AG04450 (cell line): ENCODE data around the gene ATXN7L2. TPM values are rescaled to one million over a fixed set of nuclear protein-coding genes. Genes with fewer than 3 reads are reported as not detected.

ENCODE experiments used
- CTCF ChIA-PET: fragments of 300-600, 350-600 bp; formaldehyde crosslinking; extraction: SDS; loops from one replicate; lab custom pipeline; 2022; ENCODE audit warnings: antibody characterized with exemption, inconsistent platforms; lab: Charles Lee
- POLR2A ChIA-PET: fragments of 350-600 bp; formaldehyde crosslinking; extraction: SDS; loops from one replicate; lab custom pipeline; 2021; ENCODE audit warnings: antibody characterized with exemption, inconsistent platforms; lab: Yijun Ruan, JAX
- DNase-seq: peaks from one replicate; pipeline ENCODE4 v3.0.0-alpha.2; 2011; ENCODE audit warnings: low read depth, low spot score
- H3K27ac ChIP-seq: one replicate; pipeline ENCODE4 v1.5.1; 2012; ENCODE audit warnings: low read depth, low read length, control low read depth
- H3K27me3 ChIP-seq: one replicate; pipeline ENCODE4 v1.6.0; 2012; ENCODE audit warnings: low read length; ENCODE audit not compliant: control insufficient read depth, insufficient read depth
- H3K4me3 ChIP-seq: 2 replicates; pipeline ENCODE4 v1.5.1; 2011; ENCODE audit warnings: mild to moderate bottlenecking, low read depth, low read length, control low read depth
- H3K9me3 ChIP-seq: 2 replicates; pipeline ENCODE4 v1.5.1; 2012; ENCODE audit warnings: low read length; ENCODE audit not compliant: control insufficient read depth, insufficient read depth
- polyA plus RNA-seq: library from polyadenylated mRNA; depleted of rRNA; stranded (reverse); fragments of >200 nt; gene quantifications from 2 replicates; pipeline ENCODE4 v1.2.3, GENCODE V29; 2011
- TF ChIP-seq, protein P1 (sequence below): IDR thresholded peaks from 2 replicates; pipeline ENCODE4 v1.5.1; 2011; ENCODE audit warnings: low read depth, low read length, control low read depth, inconsistent platforms

ATXN7L2 gene
- polyA plus RNA-seq, 1 experiment: 1.5 TPM

DNA sequence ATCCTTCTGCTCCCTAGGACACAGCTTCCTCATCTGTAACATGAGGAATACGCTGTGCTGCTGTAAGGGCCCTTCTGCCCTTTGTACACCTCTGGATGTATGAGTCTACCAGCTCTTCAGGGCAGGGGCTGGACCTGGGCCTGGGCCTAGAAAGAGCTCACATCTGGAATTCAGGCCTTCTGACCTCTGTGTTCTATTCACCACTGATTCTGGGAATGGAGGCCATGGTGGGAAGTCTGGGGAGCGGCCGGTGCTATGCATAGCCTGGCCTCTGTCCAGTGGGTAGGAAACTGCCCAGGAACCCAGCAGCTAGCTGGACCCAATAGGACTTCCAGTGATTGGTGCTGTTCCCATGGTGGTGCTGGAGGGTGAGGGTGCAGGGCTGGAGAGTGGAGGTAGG, 45.0 kb downstream of the ATXN7L2 start:
- H3K9me3 ChIP-seq: no peaks in the 10 kb centered on the region
- H3K4me3 ChIP-seq: no peak overlapping the region
- TF ChIP-seq, protein P1, sequence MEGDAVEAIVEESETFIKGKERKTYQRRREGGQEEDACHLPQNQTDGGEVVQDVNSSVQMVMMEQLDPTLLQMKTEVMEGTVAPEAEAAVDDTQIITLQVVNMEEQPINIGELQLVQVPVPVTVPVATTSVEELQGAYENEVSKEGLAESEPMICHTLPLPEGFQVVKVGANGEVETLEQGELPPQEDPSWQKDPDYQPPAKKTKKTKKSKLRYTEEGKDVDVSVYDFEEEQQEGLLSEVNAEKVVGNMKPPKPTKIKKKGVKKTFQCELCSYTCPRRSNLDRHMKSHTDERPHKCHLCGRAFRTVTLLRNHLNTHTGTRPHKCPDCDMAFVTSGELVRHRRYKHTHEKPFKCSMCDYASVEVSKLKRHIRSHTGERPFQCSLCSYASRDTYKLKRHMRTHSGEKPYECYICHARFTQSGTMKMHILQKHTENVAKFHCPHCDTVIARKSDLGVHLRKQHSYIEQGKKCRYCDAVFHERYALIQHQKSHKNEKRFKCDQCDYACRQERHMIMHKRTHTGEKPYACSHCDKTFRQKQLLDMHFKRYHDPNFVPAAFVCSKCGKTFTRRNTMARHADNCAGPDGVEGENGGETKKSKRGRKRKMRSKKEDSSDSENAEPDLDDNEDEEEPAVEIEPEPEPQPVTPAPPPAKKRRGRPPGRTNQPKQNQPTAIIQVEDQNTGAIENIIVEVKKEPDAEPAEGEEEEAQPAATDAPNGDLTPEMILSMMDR: no peak
- no peak for DNase-seq
- H3K27ac ChIP-seq: no peak overlapping the region
- POLR2A ChIA-PET: no interaction called here
- peaks cover 19% of the 10 kb centered on the region for H3K27me3 ChIP-seq
- CTCF ChIA-PET: interaction anchor here (1.5 to 17.0 kb wide), 3 partner anchors 17 to 111 kb away, joined by 4 to 1351 read pairs (median 10); partner anchors contain the start of genes AMIGO1, ATXN7L2 and CYB561D1

DNA sequence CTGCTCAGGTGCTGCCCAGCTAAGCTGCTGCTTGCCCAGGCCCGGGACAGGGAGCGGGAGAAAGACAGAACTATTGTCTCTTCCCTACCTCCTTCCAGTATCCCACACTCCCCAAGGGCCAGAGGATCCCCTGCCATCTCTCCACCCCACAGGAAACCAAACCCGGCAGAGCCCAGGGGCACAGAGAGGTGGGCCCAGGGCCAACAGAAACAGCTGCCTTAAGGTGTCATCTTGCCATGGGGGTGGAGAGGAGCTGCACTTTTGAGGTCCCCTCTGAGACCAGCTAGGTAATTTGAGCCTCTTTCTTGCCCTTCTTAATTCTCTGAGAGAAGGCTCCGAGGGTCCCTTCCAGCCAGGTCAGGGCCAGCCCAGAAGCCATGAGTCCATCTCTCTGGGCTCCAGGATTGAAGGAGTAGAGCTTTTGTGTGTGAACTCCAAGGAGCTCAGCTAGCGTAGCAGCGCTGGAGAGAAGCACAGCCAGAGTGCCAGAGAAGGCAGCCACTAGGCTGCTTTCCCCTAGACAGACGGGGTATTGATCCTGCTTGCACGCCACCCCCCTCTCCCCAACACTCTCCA, 46.3 kb downstream of the ATXN7L2 start:
- ChIA-PET CTCF (interaction anchor here (1.1 to 17.0 kb wide), 3 partner anchors 16 to 265 kb away, joined by 3 to 1351 read pairs (median 10); partner anchors contain the start of genes AMIGO1, ATXN7L2 and CYB561D1), POLR2A (interaction anchor here (1.6 kb wide), 1 partner anchor 40 kb away, joined by 4 read pairs; no protein-coding TSS in a partner anchor)
- H3K9me3 ChIP-seq: no peaks in the 10 kb centered on the region
- TF ChIP-seq, protein P1: no peak
- H3K27me3 ChIP-seq: peaks cover 15% of the 10 kb centered on the region
- H3K4me3 ChIP-seq: no peak overlapping the region
- DNase-seq: no peak
- H3K27ac ChIP-seq: no peak overlapping the region

DNA sequence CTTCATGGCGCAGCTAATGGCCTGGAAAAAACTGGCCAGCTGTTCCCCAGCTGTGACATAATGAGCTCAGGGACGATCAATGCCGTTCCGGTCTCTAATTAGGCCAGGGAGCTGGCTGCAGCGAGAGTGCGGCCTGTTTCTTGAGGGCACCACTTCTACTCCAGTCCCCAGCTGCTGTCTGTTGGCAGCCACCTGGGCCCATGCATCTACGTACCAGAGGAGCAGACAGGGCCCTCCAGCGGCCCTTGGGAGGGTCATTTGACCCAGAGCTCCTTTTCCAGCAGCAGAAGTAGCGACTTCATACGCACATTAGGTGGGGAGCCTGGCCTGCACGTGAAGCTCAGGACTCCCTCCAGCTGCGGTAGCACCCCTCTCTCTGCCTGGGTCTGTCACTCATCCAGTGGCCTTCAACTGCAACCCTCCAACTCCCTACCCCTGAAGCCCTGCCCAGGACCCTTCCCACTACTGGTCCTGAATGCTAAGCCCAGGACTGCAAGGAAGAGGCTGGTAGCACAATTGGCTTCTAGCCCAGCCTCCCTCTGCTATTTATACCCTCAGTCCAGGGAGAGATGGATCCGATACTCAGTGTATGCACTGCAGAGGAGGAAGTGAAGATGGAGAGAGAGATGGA, 46.9 kb downstream of the ATXN7L2 start:
- ChIA-PET POLR2A (interaction anchor here (1.6 kb wide), 1 partner anchor 40 kb away, joined by 4 read pairs; no protein-coding TSS in a partner anchor), CTCF (interaction anchor here (1.1 to 17.0 kb wide), 3 partner anchors 15 to 266 kb away, joined by 3 to 1351 read pairs (median 10); partner anchors contain the start of genes AMIGO1, ATXN7L2 and CYB561D1)
- Histone ChIP-seq H3K27ac (no peak overlapping the region), H3K4me3 (no peak overlapping the region), H3K9me3 (no peaks in the 10 kb centered on the region), H3K27me3 (peaks cover 14% of the 10 kb centered on the region)
- TF ChIP-seq, protein P1: no peak
- DNase-seq: no peak

DNA sequence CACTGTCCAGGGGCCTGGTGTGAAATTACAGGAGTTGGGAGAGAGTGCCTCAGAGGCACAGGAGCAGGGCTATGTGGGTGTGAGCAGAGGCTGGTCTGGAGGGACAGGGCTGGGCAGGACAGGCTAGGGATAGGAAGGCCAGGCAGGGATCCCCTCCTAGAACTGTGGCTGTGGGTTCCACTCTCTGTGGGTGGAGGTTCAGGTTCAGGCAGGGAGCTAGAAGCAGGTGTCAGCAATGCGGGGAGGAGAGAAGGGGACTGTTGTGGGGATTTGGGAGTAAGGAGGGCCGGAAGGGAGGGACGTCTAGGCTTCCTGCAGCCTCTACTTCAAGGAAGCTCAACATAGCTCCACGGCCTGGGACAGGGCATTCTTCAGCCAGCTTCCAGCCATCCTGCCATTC, 47.7 kb downstream of the ATXN7L2 start:
- no peaks in the 10 kb centered on the region for H3K9me3 ChIP-seq
- TF ChIP-seq, protein P1: no peak
- peaks cover 8% of the 10 kb centered on the region for H3K27me3 ChIP-seq
- no peak overlapping the region for H3K4me3 ChIP-seq
- DNase-seq: no peak
- peak overlapping the region; percentile 2 for H3K27ac ChIP-seq
- CTCF ChIA-PET: interaction anchor here (0.6 to 17.0 kb wide), 36 partner anchors 8 to 389 kb away, joined by 3 to 1351 read pairs (median 6); partner anchors contain the start of genes AMIGO1, ATXN7L2, CYB561D1 and EPS8L3
- POLR2A ChIA-PET: interaction anchor here (1.8 kb wide), 1 partner anchor 22 kb away, joined by 4 read pairs; the partner anchor contains the start of gene AMIGO1
